ENCODE data around the gene RHD.

Gene RHD

GRCh38 chr1:25239681-25240541, 32.4 kb upstream of the RHD start:
- Histone ChIP-seq H3K4me3 (peak overlapping the region; percentile 66), H3K27ac (peak overlapping the region; percentile 86 to 90)
- TF ChIP-seq, protein P1, sequence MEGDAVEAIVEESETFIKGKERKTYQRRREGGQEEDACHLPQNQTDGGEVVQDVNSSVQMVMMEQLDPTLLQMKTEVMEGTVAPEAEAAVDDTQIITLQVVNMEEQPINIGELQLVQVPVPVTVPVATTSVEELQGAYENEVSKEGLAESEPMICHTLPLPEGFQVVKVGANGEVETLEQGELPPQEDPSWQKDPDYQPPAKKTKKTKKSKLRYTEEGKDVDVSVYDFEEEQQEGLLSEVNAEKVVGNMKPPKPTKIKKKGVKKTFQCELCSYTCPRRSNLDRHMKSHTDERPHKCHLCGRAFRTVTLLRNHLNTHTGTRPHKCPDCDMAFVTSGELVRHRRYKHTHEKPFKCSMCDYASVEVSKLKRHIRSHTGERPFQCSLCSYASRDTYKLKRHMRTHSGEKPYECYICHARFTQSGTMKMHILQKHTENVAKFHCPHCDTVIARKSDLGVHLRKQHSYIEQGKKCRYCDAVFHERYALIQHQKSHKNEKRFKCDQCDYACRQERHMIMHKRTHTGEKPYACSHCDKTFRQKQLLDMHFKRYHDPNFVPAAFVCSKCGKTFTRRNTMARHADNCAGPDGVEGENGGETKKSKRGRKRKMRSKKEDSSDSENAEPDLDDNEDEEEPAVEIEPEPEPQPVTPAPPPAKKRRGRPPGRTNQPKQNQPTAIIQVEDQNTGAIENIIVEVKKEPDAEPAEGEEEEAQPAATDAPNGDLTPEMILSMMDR (IDR thresholded peaks at IDR 0.05), result peak; percentile 50
- DNase-seq (ENCODE audit: low spot score), result peak; percentile 97

DNA sequence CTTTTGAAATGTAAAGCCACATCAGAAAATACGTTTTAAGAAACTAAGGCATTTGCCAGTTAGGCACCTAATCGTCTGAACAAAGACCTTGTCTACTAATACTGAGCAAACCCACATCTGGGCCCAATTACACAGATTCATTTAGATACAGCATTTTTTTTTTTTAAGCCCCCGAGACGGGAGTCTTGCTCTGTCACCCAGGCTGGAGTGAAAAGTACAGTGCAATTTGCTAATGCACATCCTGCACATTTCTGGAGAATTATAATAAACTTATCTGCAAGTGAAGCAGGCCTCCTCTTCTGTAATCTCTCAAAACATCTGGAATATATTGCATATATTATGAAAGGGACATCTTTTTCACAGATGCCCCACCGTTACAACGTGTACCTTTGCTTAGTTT, 28.4 kb upstream of the RHD start:
- no peak overlapping the region for H3K4me3 ChIP-seq
- DNase-seq (ENCODE audit: low spot score), result no peak
- no peak overlapping the region for H3K27ac ChIP-seq
- TF ChIP-seq, protein P1 (IDR thresholded peaks at IDR 0.05), result no peak

DNA sequence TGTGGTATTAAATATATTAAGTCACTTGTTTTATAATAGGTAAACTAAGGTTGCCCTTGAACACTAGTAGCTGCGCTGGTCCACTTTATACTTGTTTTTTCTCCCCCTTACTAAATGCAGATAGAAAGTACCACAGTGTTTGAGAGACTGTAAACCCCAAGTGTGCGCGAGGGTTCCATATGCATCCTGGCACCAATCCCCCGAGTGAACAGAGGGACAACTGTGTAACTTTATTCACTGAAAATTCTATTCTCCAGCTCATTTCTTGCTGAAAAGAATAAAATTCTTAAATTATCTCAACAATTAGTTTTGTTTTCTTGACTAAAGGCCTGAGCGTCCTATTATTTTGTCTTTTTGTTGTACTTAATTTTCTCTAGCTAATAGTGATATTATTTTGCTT, 26.9 kb upstream of the RHD start:
- TF ChIP-seq, protein P1 (IDR thresholded peaks at IDR 0.05), result no peak
- Histone ChIP-seq H3K27ac (no peak overlapping the region), H3K4me3 (peak overlapping the region; percentile 89)
- DNase-seq (ENCODE audit: low spot score), result no peak

GRCh38 chr1:25245809-25246599, 26.3 kb upstream of the RHD start:
- Histone ChIP-seq H3K4me3 (peak overlapping the region; percentile 89), H3K27ac (peak overlapping the region; percentile 97 to 100)
- TF ChIP-seq, protein P1 (IDR thresholded peaks at IDR 0.05), result no peak
- no peak for DNase-seq (ENCODE audit: low spot score)

- DNase-seq (ENCODE audit: low spot score), result peak; percentile 77
- peak overlapping the region; percentile 89 for H3K4me3 ChIP-seq
- TF ChIP-seq, protein P1 (IDR thresholded peaks at IDR 0.05), result no peak
- H3K27ac ChIP-seq, result peak overlapping the region; percentile 97 to 100
Measured at GRCh38 chr1:25246600-25247023, 25.7 kb upstream of the RHD start.

DNA sequence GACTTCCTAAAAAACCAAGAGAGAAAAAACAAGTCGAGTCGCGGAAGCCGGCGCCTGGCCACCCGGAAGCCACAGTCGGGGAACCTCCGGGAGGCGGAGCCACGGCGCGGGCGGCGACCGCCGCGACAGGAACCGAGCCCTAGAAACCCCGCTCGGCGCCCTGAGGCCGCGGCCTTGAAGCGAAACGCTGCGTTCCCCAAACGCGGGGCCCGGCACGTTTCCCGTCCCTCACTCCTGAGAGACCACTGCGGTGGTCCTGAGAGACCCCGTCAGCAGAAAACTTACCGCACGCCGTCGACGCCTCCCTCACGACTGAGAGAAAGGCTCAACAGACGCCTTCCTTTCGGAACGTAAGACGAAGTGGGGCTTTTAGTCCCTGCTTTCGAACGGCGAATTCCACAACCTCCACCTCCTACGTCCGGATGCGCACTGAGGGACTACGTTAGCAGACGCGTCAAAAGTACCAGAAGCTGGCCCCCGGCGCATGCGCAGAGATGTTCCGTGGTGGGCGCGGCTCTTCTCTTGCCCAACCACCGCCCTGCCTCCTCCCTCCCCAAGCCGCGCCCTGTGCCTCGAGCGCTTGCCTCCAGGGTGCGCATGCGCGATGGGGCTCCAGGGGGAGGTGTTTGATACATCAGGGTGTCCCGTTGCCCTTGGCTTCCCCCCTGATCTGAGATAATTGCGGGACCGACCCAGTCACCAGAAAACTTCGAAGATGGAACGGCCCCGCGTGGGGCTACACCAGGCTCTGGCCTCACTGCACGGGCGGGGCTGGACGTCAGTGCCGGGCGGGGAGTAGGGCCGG, 25.1 kb upstream of the RHD start, which contains the start of gene RSRP1:
RSRP1 (minus strand) TSS at position 431 of the 805 bp plus-strand sequence. CDS start 491 bp downstream, outside the sequence.
- peak within 1 kb of the TSS; percentile 89 for H3K4me3 ChIP-seq
- peak; percentile 100 for DNase-seq (ENCODE audit: low spot score)
- TF ChIP-seq, protein P1 (IDR thresholded peaks at IDR 0.05), result no peak
- H3K27ac ChIP-seq, result peak within 1 kb of the TSS; percentile 97 to 100
